HepG2 (cell line): ENCODE data around the gene DLG2. TPM values are rescaled to one million over a fixed set of nuclear protein-coding genes. Genes with fewer than 3 reads are reported as not detected.

Source experiments
- DBP ChIP-seq: sonication (generic); formaldehyde crosslinking; IDR thresholded peaks from 2 replicates; pipeline ENCODE4 v1.4.0; 2020; ENCODE audit warnings: missing genetic modification reagents; ENCODE audit errors: not compliant biosample characterization
- ELF4 ChIP-seq: sonication (generic); formaldehyde crosslinking; IDR thresholded peaks from 2 replicates; pipeline ENCODE4 v1.5.0; 2020; ENCODE audit warnings: missing genetic modification reagents, mild to moderate bottlenecking, moderate library complexity, borderline replicate concordance
- GPBP1L1 ChIP-seq: sonication (generic); formaldehyde crosslinking; IDR thresholded peaks from 2 replicates; pipeline ENCODE4 v1.5.0; 2020; ENCODE audit warnings: mild to moderate bottlenecking, missing genetic modification reagents
- GTF3A ChIP-seq: sonication (generic); formaldehyde crosslinking; conservative IDR thresholded peaks from 2 replicates; pipeline ENCODE4 v1.4.0; 2020; ENCODE audit warnings: mild to moderate bottlenecking, missing genetic modification reagents
- HOXD1 ChIP-seq: sonication (generic); formaldehyde crosslinking; IDR thresholded peaks from 2 replicates; pipeline ENCODE4 v1.5.0; 2020; ENCODE audit warnings: missing genetic modification reagents
- KLF6 ChIP-seq: IDR thresholded peaks from 2 replicates; pipeline ENCODE4 v1.8.0; 2016; ENCODE audit warnings: missing biosample characterization, missing genetic modification reagents
- MXD3 ChIP-seq: IDR thresholded peaks from 2 replicates; pipeline ENCODE4 v1.6.1; 2016; ENCODE audit warnings: mild to moderate bottlenecking, missing biosample characterization, missing genetic modification reagents
- NPAS2 ChIP-seq: sonication (generic); formaldehyde crosslinking; IDR thresholded peaks from 2 replicates; pipeline ENCODE4 v1.8.0; 2022; ENCODE audit warnings: mild to moderate bottlenecking, missing genetic modification reagents, borderline replicate concordance
- PCBP2 ChIP-seq: fragments of 200-400 bp; formaldehyde crosslinking; optimal IDR thresholded peaks from 2 replicates; pipeline ENCODE3; 2018; ENCODE audit warnings: low read length, low read depth; ENCODE audit not compliant: poor library complexity, severe bottlenecking
- SP5 ChIP-seq: IDR thresholded peaks from 2 replicates; pipeline ENCODE4 v1.6.1; 2016; ENCODE audit warnings: low read depth, borderline replicate concordance
- TARDBP ChIP-seq: sonication (generic); formaldehyde crosslinking; IDR thresholded peaks from 2 replicates; pipeline ENCODE4 v1.8.0; 2022; ENCODE audit warnings: mild to moderate bottlenecking, missing genetic modification reagents
- TERF1 ChIP-seq: sonication (generic); formaldehyde crosslinking; IDR thresholded peaks from 2 replicates; pipeline ENCODE4 v1.8.0; 2022; ENCODE audit warnings: mild to moderate bottlenecking, missing genetic modification reagents, moderate library complexity
- TIGD3 ChIP-seq: sonication (generic); formaldehyde crosslinking; IDR thresholded peaks from 2 replicates; pipeline ENCODE4 v1.5.1; 2020; ENCODE audit warnings: mild to moderate bottlenecking, missing genetic modification reagents, borderline replicate concordance
- TP53 ChIP-seq: sonication (generic); formaldehyde crosslinking; conservative IDR thresholded peaks from 2 replicates; pipeline ENCODE4 v1.4.0; 2020; ENCODE audit warnings: missing genetic modification reagents
- ZBTB46 ChIP-seq: sonication (generic); formaldehyde crosslinking; IDR thresholded peaks from 2 replicates; pipeline ENCODE4 v1.4.0; 2020; ENCODE audit warnings: mild to moderate bottlenecking, missing genetic modification reagents, borderline replicate concordance
- ZC3H13 ChIP-seq: sonication (generic); formaldehyde crosslinking; IDR thresholded peaks from 2 replicates; pipeline ENCODE4 v1.8.1; 2023; ENCODE audit warnings: mild to moderate bottlenecking, missing genetic modification reagents, moderate library complexity
- ZFP36L2 ChIP-seq: sonication (generic); formaldehyde crosslinking; IDR thresholded peaks from 2 replicates; pipeline ENCODE4 v1.4.0; 2020; ENCODE audit warnings: missing genetic modification reagents
- ZNF317 ChIP-seq: sonication (generic); formaldehyde crosslinking; IDR thresholded peaks from 2 replicates; pipeline ENCODE4 v1.5.0; 2020; ENCODE audit warnings: mild to moderate bottlenecking, missing genetic modification reagents
- ZNF674 ChIP-seq: sonication (generic); formaldehyde crosslinking; IDR thresholded peaks from 2 replicates; pipeline ENCODE4 v1.5.0; 2020; ENCODE audit warnings: low read depth, mild to moderate bottlenecking, missing genetic modification reagents
- ZNF740 ChIP-seq: sonication (generic); formaldehyde crosslinking; IDR thresholded peaks from 2 replicates; pipeline ENCODE4 v1.4.0; 2020; ENCODE audit warnings: missing genetic modification reagents
- ZNF749 ChIP-seq: sonication (generic); formaldehyde crosslinking; IDR thresholded peaks from 2 replicates; pipeline ENCODE4 v1.8.0; 2022; ENCODE audit warnings: mild to moderate bottlenecking, missing genetic modification reagents, moderate library complexity, borderline replicate concordance
- polyA plus RNA-seq, 8 experiments: library from polyadenylated mRNA; depleted of rRNA in 3 of 8; stranded (reverse) in 7 of 8; unstranded in 1 of 8; fragments of >200 nt; fragmentation: Illumina TruSeq in 4 of 8; extraction: Trizol in 4 of 8; gene quantifications; 2 replicates each; pipeline versions ENCODE4 v1.2.1 to v1.2.3, GENCODE V29; 2011 to 2016; ENCODE audit warnings: low read depth in 4 of 8, missing spikeins in 1 of 8, mixed read lengths in 1 of 8; ENCODE audit not compliant: insufficient read depth in 1 of 8
- total RNA-seq, 5 experiments: library from RNA; depleted of rRNA; stranded (reverse); fragments of >200 nt; fragmentation: Illumina TruSeq; extraction: Trizol; gene quantifications; 2 replicates each; pipeline ENCODE4 v1.2.3, GENCODE V29; 2016; ENCODE audit warnings: low read depth in 1 of 5

Gene DLG2
- total and polyA plus RNA-seq, 2 of the 13 experiments (the other 11 are each of a cell fraction or from before 2014, with no cell fraction given) = 0.46 to 1.0 TPM

- TF ChIP-seq MXD3 (peak; percentile 50; the same call in 1 of the 2 replicates), ELF4 (CRISPR knock-in tag) (peak; percentile 70), DBP (CRISPR knock-in tag) (no peak), ZNF740 (CRISPR knock-in tag) (no peak), NPAS2 (CRISPR knock-in tag) (no peak), HOXD1 (CRISPR knock-in tag) (peak; percentile 42; the same call in 1 of the 2 replicates), KLF6 (CRISPR knock-in tag) (0 out of 2 replicates have a peak, but pooled peaks have one; percentile 34), ZNF674 (CRISPR knock-in tag) (no peak), TERF1 (no peak), TARDBP (no peak), GPBP1L1 (CRISPR knock-in tag) (no peak), GTF3A (CRISPR knock-in tag) (no peak), SP5 (CRISPR knock-in tag) (no peak; the same call in 1 of the 2 replicates), TIGD3 (no peak), PCBP2 (no peak), ZNF317 (CRISPR knock-in tag) (peak; percentile 82), ZNF749 (CRISPR knock-in tag) (peak; percentile 81), ZFP36L2 (CRISPR knock-in tag) (0 out of 2 replicates have a peak, but pooled peaks have one; percentile 45), TP53 (CRISPR knock-in tag) (no peak), ZBTB46 (CRISPR knock-in tag) (no peak), ZC3H13 (CRISPR knock-in tag) (0 out of 2 replicates have a peak, but pooled peaks have one; percentile 24)
Observed at GRCh38 chr11:85664615-85665481, 37.7 kb upstream of the DLG2 start, which contains the start of gene CREBZF (continued).
